ENCODE data around the gene TMTC3. TPM values are rescaled to one million over a fixed set of nuclear protein-coding genes. Genes with fewer than 3 reads are reported as not detected.
A peak's percentile ranks its signal among the peaks of the same experiment; 100 is the strongest.

Gene TMTC3
- total and polyA plus RNA-seq, 2 of the 8 experiments (the other 6 are each of a cell fraction or from before 2014, with no cell fraction given), result 7.0 to 45.1 TPM

GRCh38 chr12:88218293-88218692 lies 76.2 kb downstream of the TMTC3 start:
- no peak for FAIRE-seq

More at GRCh38 chr12:88218293-88218692, 76.2 kb downstream of the TMTC3 start:
- DNase-seq (ENCODE audit: low read depth in 1 of 2, low spot score in 2 of 2), result no peak
- TF ChIP-seq CHD2 (IDR thresholded peaks at IDR 0.05; ENCODE audit: low read length) (no peak), TAF1 (IDR thresholded peaks at IDR 0.05; ENCODE audit: low read depth, low read length) (no peak), SIN3A (conservative IDR thresholded peaks at IDR 0.05 in 1 of 2, IDR thresholded peaks at IDR 0.05 in 1 of 2; ENCODE audit: low read depth in 1 of 2, low read length in 2 of 2) (no peak), FOSL1 (IDR thresholded peaks at IDR 0.05; ENCODE audit: insufficient read depth, low read depth, low read length) (no peak), POLR2AphosphoS5 (IDR thresholded peaks at IDR 0.05; ENCODE audit: low read depth, low read length) (no peak)
- Histone ChIP-seq H3K4me2 (ENCODE audit: insufficient read depth in 1 of 2, low read depth in 2 of 2, low read length in 2 of 2) (no peak overlapping the region), H3K23ac (ENCODE audit: insufficient read length) (no peak overlapping the region), H3K9ac (replicated peaks in 1 of 4; ENCODE audit: extremely low read depth in 1 of 4, low read depth in 3 of 4, low read length in 3 of 4) (no peak overlapping the region), H3K4me3 (ENCODE audit: extremely low read depth in 1 of 4, insufficient read depth in 2 of 4, low read depth in 3 of 4, low read length in 4 of 4) (no peak overlapping the region), H2AK5ac (ENCODE audit: low read depth, low read length) (no peak overlapping the region), H3K14ac (ENCODE audit: insufficient read length) (no peak overlapping the region), H4K8ac (ENCODE audit: extremely low read depth, insufficient read depth, low read length) (peak overlapping the region; percentile 73; the same call in 1 of the 2 replicates), H2AFZ (ENCODE audit: low read length) (no peak overlapping the region), H4K5ac (ENCODE audit: insufficient read length, low read depth, low read length) (no peak overlapping the region), H3K79me2 (ENCODE audit: control insufficient read depth in 1 of 2, insufficient read depth in 2 of 2, low read length in 2 of 2) (no peaks in the 10 kb centered on the region), H4K20me1 (replicated peaks in 1 of 2; ENCODE audit: control insufficient read depth in 1 of 2, insufficient read depth in 2 of 2, low read length in 2 of 2) (no peaks in the 10 kb centered on the region), H3K79me1 (ENCODE audit: low read depth, low read length) (no peaks in the 10 kb centered on the region), H2BK15ac (ENCODE audit: low read length) (no peak overlapping the region), H3K27me3 (replicated peaks in 1 of 4; ENCODE audit: control insufficient read depth in 3 of 4, extremely low read depth in 1 of 4, insufficient read depth in 3 of 4, low read length in 3 of 4) (no peaks in the 10 kb centered on the region), H3K4me1 (replicated peaks in 1 of 4; ENCODE audit: control insufficient read depth in 3 of 4, insufficient read depth in 4 of 4, low read length in 3 of 4) (no peaks in the 10 kb centered on the region), H4K91ac (replicated peaks; ENCODE audit: insufficient read length, low read length) (peak overlapping the region; percentile 54), H3K27ac (ENCODE audit: low read depth, low read length) (no peak overlapping the region), H2BK20ac (ENCODE audit: low read length) (no peak overlapping the region), H3K23me2 (ENCODE audit: low read depth, low read length) (no peaks in the 10 kb centered on the region), H3K4ac (replicated peaks; ENCODE audit: insufficient read length, low read depth, low read length) (no peak overlapping the region), H2BK5ac (ENCODE audit: low read depth, low read length) (no peak overlapping the region; the same call in 1 of the 2 replicates), H3K18ac (ENCODE audit: extremely low read depth, low read length) (no peak overlapping the region), H2BK12ac (ENCODE audit: low read depth, low read length) (no peak overlapping the region), H3K56ac (replicated peaks; ENCODE audit: insufficient read length, low read depth, low read length) (no peak overlapping the region), H3K9me3 (ENCODE audit: insufficient read depth in 2 of 2, low read depth in 1 of 2, low read length in 1 of 2) (0 out of 4 replicates have a peak, but pooled peaks cover 0 to 4% of the 10 kb centered on the region in 2 experiments), H3K36me3 (ENCODE audit: control insufficient read depth in 2 of 4, insufficient read depth in 4 of 4, low read length in 3 of 4) (no peaks in the 10 kb centered on the region), H2BK120ac (replicated peaks; ENCODE audit: low read depth, low read length) (no peak overlapping the region)
- CTCF ChIA-PET (ENCODE audit: partially characterized antibody), result interaction anchor here (0.5 to 0.6 kb wide), 2 partner anchors 22 to 55 kb away, joined by 3 read pairs; no protein-coding TSS in a partner anchor
- POLR2A ChIA-PET (ENCODE audit: partially characterized antibody), result no interaction called here

Data from H1 (cell line).